ENCODE results near the gene MYO3B.
"Not testable (repeated sequence)": the region's sequence is repeated elsewhere in the genome, so short reads cannot be mapped to it uniquely, and the experiment has no call there.

Gene MYO3B

DNA sequence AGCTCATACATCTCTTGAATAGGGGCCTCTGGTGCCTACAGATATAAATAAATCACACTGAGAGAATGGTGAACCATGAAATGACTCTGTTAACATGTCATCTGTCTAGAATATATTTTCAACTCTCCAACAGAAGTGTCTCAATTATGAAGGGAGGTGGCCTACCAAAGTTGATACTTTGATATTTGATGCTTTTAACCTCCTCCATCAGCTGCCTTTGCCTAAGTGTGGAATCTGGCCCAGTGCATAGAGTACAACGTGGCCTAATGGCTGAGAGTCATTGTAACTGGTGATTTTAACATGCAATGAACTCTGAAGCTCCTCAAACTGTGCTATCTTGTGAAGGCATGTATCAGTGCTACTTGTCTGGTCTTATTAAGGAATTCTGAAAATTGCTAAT lies 93.4 kb downstream of the MYO3B start:
- DNase-seq (ENCODE audit: low read depth, low spot score), result no peak
- no peak overlapping the region for H3K4me3 ChIP-seq (ENCODE audit: low read length)

DNA sequence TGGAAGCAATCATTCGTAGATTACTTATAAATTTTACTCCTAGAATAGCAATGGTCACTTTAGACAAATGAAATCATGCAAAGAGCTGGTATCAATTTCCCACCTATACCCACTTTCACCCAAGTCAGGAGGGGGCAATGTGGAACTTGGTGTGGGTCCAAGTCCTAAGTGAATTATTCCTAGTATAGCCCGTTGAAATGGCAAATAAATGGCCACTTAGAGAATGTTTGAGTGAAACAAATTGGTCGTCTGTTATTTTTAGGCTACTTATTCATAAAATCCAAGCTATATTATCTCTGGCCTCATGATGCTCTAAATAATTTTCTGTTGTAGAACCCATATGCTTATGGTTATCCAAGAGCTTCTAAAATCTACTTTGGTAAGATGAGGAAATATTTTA lies 98.1 kb downstream of the MYO3B start:
- H3K4me3 ChIP-seq (ENCODE audit: low read length), result no peak overlapping the region
- DNase-seq (ENCODE audit: low read depth, low spot score), result no peak

DNA sequence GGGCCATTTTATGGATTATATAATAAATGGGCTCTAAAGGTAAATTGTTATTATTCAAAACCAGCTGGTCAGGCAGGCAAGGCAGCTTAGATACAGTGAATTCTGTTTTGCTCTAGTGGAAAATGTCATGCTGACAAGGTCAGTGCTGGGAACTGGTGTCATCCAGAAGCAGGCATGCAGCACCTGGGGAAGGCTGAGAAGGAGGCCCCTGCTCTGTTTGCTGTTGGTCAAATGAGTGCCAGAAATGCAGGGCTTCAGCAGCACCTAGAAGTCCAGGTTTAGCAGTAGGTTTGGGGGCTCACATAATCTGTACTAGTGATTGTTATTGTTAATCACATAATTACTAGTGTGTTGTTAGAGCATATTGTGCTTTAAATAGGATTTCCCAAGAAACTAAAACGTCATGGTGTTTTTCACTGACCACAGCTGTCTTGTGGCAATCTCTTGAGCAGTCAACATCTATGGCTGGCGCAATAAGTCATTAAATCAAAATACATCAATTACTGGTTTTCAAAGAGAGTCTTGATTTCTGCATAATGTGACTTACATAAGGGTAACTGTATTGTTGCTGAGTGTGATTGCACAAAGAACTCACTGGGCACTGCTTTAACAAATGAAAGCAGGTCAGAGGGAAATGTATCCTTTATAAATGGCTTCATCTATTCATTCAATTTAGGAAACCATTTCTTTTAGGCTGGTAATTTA lies 99.1 kb downstream of the MYO3B start:
- no peak overlapping the region for H3K4me3 ChIP-seq (ENCODE audit: low read length)
- DNase-seq (ENCODE audit: low read depth, low spot score), result no peak

DNA sequence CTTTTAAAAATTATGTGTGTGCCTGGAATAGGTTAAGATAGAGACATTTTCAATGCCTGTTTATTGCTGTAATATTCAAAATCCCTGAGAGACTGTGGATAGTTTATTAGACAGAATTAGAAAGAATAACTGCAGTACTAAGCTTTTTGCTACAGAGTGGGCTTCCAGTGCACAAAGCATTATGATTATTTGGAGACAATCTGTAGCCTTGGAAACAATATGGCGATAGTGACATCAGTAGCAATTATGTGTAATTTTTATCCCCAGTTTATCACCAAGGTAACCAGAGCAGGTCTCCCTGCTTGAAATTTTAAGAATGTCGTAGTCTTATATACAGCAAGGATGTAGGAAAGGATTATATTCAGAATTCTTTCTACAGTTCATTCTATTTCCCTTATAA lies 100.0 kb downstream of the MYO3B start:
- no peak for DNase-seq (ENCODE audit: low read depth, low spot score)
- H3K4me3 ChIP-seq (ENCODE audit: low read length), result no peak overlapping the region

DNA sequence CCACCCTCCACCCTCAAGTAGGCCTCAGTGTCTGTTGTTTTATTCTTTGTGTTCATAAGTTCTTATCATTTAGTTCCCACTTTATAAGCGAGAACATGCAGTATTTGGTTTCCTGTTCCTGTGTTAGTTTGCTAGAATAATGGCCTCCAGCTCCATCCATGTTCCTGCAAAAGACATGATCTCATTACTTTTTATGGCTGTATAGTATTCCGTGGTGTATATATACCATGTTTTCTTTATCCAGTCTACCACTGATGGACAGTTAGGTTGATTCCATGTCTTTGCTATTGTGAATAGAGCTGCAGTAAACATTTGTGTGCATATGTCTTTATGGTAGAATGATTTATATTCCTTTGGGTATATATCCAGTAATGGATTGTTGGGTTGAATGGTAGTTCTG lies 101.7 kb downstream of the MYO3B start:
- DNase-seq (ENCODE audit: low read depth, low spot score); H3K4me3 ChIP-seq (ENCODE audit: low read length): not testable (repeated sequence)

DNA sequence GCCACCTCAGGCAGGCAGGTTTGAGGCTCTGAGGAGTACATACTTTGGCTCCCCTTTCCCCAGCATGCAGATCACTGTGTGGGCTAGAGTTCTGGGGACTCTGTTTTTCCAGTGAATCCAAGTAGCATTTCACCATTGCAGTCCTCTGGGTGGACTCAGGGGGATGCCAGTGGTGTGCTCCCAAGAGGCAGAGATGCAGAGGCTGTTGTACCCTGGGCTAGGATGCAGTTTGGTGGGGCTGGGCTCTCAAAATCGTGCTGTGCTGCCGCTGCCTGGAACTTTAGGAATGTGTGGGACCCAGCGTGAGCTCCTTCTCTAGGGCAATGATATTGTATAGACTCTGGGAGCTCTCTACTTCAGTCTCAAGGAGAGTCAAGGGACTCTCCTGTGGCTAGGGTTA lies 104.9 kb downstream of the MYO3B start:
- no peak overlapping the region for H3K4me3 ChIP-seq (ENCODE audit: low read length)
- DNase-seq (ENCODE audit: low read depth, low spot score), result no peak

DNA sequence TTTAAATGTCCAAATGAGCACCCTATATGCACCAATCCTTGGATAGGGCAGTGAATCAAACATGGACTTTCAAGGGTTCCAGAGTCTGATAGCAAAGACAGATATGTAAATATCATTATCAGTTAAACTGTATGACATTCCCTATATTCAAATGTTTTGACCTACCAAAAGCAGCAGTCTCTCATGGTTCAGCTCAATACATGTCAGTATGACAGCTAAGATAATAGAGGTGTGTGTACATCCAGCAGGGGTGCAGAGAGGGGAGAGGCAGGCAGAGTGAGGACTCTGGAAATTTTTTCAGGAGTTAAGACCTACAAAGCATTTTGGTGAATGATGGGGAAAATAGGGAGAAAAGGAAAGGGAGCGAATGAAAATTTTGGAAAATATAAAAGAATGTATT lies 106.3 kb downstream of the MYO3B start:
- no peak overlapping the region for H3K4me3 ChIP-seq (ENCODE audit: low read length)
- no peak for DNase-seq (ENCODE audit: low read depth, low spot score)

DNA sequence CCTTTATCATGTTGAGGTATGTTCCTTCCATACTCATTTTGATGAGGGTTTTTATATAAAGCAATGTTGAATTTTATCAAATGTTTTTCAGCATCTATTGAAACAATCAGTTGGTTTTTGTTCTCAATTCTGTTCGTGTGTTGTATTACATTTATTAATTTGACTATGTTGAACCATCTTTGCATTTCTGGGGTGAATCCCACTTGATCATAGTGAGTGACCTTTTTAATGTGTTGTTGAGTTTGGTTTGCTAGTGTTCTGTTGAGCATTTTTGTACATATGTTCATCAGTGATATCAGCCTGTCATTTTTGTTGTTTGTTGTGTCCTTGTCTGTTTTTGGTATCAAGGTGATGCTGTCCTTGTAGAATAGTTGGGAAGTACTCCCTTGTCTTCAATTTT lies 110.9 kb downstream of the MYO3B start:
- DNase-seq (ENCODE audit: low read depth, low spot score), result no peak
- H3K4me3 ChIP-seq (ENCODE audit: low read length), result no peak overlapping the region

DNA sequence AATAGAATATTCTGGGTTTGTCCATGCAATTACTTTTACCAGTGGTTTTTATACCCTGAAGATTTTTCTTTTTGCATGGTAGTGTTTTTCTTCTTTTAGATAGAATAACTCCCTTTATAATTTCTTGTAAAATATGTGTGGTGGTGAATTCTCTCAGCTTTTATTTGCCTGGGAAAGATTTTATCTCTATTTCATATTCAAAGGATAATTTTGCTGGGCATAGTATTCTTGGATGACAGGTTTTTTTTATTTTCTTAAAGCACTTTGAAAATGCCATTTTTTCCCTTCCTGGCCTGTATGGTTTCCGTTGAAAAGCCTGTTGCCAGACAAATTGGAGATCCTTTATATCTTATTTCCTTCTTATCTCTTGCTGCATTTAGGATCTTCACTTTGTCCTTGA lies 113.5 kb downstream of the MYO3B start:
- no peak overlapping the region for H3K4me3 ChIP-seq (ENCODE audit: low read length)
- DNase-seq (ENCODE audit: low read depth, low spot score), result no peak

DNA sequence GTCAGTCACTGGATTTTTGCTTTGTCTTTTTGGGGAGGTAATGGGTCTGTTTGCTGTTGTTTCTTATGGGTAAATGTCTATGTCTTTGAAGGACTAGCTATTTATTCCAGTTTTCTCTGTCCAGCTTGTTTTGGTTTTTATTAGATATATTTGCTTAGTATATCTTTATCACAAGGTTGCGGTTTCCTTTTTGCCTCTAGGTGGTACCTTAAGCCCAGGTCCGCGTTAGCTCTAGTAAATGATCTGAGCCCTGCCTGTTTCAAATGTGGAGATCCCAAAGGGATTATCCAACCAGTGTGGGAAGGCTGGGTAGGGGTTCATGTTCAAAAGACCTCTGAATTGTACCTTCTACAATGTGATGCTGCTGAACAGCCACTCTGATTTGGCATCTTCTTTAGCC lies 114.5 kb downstream of the MYO3B start:
- H3K4me3 ChIP-seq (ENCODE audit: low read length), result no peak overlapping the region
- DNase-seq (ENCODE audit: low read depth, low spot score), result no peak

DNA sequence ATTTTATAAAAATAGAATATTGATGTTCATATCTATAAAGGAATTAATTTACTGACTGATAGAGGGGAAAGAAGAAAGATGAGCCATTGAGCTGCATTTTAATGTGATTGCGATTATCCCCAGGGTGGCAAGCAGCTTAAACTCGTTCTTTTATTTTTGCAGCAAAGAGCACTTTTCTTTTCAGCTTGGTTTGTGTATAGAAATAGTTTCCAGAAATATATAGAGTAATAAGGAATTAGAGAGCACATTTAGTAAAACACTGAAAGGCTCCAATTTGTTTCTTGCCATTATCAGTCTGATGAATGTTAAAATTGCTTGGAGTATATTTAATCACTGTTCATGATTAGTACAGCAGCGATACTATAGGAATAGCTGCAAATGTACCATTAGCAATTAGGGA lies 119.5 kb downstream of the MYO3B start:
- no peak for DNase-seq (ENCODE audit: low read depth, low spot score)
- H3K4me3 ChIP-seq (ENCODE audit: low read length), result no peak overlapping the region

DNA sequence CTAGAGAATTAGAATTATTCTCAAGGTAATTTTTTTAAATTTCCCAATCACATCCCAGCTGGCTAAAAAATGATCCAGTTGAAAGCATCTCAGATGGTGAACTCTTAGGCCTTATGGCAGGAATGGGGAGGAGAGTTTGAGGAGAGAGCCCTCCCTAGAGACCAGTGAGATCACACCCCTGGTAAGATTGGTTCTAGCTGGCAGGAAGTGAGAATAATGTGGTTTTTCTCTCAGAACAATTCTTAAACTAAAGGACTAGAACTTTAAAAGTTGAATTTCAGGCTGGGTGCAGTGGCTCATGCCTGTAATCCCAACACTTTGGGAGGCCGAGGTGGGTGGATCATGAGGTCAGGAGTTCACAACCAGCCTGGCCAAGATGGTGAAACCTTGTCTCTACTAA lies 120.2 kb downstream of the MYO3B start:
- no peak overlapping the region for H3K4me3 ChIP-seq (ENCODE audit: low read length)
- DNase-seq (ENCODE audit: low read depth, low spot score), result no peak

DNA sequence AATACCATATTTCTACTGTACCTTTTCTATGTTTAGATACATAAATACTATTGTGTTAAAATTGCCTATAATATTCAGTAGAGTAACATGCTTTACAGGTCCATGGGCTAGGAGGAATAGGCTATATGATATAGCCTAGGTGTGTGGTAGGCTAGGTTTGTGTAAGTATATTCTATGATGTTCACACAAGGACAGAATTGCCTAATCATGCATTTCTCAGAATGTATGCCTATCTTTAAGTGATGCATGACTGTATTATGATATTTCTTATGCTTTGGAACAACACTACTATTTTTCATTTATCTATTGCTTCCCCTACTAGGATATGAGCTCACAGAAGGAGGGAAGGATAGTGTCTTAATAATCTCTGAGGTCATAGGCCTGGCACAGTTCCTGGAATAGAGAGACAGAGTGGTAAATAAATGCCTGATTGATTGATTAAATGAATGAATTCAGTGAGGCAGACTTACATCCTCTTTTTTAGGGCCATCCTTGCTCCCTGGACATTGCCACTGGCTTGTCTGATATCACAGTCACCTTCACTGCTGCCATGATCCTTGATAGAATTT lies 121.0 kb downstream of the MYO3B start:
- no peak for DNase-seq (ENCODE audit: low read depth, low spot score)
- H3K4me3 ChIP-seq (ENCODE audit: low read length), result no peak overlapping the region

DNA sequence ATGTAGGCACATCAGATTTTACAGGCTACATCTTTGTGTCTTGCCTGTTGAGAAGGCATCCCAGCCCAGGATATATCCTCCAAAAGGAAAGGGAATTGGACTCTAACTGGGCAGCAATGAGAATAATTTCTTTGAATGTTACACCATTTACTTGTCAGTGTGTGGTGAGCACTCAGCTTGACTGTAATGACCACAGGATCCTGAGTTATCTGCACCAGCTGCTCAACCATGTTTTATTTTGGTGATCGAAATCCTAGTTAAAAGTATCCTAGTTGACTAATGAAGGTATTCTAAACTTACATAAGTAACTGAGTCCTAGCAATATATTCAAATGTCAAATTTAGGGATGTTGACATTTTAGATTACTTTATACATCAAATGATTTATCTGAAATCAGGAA lies 123.0 kb downstream of the MYO3B start:
- H3K4me3 ChIP-seq (ENCODE audit: low read length), result no peak overlapping the region
- DNase-seq (ENCODE audit: low read depth, low spot score), result no peak

DNA sequence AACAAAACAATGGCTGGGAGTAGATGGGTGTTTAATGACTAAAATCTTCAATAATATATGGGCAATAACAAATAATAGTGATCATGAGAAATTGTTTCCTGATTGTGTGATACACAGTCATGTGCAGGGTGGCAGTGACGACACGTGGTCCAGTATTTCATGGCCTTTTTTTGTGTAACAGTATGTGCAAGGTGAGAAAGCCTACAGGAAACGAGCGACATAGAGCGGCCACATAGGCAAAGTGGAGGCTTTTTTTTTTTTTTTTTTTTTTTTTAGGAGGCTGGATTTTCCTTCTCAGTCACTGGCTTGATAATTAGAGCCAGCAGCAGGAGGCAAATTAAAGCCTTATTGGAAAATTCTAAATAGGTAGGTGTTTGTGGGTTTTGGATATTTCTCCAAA lies 123.7 kb downstream of the MYO3B start:
- DNase-seq (ENCODE audit: low read depth, low spot score), result no peak
- no peak overlapping the region for H3K4me3 ChIP-seq (ENCODE audit: low read length)

DNA sequence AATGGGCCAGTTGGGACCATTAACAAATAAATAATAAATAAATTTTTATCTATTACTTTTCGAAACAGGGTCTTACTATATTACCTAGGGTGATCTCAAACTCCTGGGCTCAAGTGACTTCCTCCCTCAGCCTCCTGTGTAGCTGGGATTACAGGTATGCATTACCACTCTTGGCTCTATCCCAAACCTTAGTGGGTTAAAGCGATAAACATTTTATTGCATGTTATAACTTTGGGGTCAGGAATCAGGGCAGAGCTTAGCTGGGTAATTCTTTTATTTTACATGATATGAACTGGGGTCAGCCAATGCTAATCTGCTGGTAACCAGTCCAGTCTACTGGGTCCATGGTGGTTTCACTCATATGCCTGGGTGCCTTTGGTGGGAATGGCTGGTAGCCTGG lies 127.8 kb downstream of the MYO3B start:
- no peak for DNase-seq (ENCODE audit: low read depth, low spot score)
- no peak overlapping the region for H3K4me3 ChIP-seq (ENCODE audit: low read length)

DNA sequence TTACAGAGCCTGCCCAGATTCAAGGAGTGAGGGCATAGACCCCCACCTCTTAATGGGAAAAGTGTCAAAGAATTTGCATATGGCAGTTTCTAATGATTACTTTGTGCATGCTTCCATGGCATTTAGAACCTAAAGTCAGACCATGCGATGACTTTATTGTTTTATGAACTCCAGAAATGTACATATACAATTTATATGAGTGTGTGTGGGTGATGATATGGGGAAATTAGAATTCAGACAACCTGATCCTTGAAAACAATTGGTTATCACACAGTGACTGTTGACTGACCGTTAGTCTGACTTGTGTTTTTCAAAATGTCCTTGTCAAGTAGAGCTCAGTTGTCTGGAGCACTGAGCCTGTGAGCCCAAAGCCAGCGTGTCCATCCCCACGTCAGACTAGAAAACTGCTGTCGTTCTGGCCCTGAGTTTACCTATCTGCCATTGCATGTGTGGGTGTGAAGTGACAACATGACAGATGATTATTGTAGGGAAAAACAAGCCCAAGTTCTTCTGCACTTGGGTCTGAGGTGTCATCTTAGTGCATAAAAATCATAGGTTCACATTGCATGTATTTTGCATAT lies 128.4 kb downstream of the MYO3B start:
- no peak for DNase-seq (ENCODE audit: low read depth, low spot score)
- H3K4me3 ChIP-seq (ENCODE audit: low read length), result no peak overlapping the region

DNA sequence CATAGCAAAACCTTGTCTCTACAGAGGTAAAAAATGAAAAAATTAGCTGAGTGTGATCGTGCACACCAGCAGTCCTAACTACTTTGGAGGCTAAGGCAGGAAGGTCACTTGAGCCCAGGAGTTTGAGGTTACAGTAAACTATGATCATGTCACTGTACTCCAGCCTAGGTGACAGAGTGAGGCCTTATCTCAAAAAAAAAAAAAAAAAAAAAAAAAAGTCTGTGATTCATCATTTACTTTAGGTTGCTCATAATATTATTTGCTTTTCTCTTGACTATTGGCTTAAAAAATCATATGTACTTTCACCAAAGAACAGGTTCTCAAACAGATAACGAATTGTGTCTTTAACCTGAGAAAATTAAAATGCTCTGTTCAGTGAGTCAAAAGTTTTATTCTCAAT lies 129.1 kb downstream of the MYO3B start:
- DNase-seq (ENCODE audit: low read depth, low spot score), result no peak
- no peak overlapping the region for H3K4me3 ChIP-seq (ENCODE audit: low read length)

DNA sequence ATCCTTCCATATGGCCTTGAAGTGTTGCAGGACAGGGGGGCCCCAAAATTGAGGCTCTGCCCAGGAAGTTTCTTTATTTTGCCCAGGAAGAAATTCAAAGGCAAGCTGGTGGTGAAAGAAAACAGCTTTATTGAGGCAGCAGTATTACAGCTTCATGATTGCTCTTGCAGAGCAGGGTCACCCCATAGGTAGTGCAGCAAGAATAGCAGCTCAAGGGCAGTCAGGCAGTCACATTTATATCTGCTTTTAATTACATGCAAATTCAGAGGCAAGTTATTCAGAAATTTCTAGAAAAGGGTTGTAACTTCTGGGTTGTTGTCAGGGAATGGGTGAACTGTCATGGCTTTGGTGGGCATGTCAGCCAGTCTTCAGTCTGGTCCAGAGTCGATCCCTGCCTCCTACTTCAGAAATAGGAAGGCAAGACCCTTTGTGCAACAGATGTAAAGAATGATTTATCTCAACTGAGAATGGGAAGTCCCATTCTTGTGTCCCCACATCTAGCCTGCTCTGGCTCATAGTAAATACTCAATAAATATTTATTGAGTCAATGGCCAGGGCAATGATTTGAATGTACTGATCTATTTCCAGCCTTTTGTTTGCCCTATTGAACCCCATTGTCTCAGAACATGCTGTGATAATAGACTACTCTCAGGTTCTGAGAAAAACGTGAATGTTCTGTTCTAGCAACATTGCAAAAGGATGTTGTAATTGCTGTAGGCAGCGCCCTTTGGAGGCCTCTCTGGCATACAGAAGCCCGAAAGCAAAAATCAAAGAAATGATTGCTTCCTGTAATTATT lies 129.8 kb downstream of the MYO3B start:
- no peak overlapping the region for H3K4me3 ChIP-seq (ENCODE audit: low read length)
- DNase-seq (ENCODE audit: low read depth, low spot score), result no peak

DNA sequence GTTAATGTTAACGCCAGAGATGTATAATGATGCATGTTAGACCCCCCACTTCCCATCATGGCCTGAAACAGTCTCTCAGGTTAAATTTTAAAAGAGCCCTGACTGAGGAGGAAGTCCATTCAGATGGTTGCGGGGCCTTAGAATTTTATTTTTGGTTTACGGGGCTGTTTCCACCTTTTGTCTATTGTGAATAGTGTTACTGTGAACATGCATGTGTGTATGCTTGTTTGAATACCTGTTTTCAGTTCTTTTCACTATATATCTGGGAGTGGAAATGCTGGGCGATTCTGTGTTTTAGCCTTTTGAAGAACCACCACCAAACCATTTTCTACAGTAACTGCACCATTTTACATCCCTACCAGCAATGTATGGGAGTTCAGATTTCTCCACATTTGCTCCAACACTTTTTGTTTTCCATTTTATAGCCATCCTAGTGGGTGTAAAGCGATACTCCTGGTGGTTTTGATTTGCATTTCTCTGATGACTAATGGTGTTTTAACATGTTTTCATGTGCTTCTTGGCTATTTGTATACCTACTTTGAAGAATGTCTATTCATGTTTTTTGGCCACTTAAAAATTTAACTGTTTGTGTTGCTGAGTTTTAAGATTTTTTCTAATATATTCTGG lies 133.0 kb downstream of the MYO3B start:
- no peak for DNase-seq (ENCODE audit: low read depth, low spot score)

More for the DNA sequence above, 133.0 kb downstream of the MYO3B start:
- no peak overlapping the region for H3K4me3 ChIP-seq (ENCODE audit: low read length)
